CD4-positive, alpha-beta T cell treated with Interleukin-4 for 1 hour (primary cell): ENCODE measurements around the gene PEAR1.

ENCODE experiments used
- DNase-seq, 2 donors: peaks; one replicate each; pipeline ENCODE4 v3.0.0-alpha.2; 2020 to 2022

Gene PEAR1, protein sequence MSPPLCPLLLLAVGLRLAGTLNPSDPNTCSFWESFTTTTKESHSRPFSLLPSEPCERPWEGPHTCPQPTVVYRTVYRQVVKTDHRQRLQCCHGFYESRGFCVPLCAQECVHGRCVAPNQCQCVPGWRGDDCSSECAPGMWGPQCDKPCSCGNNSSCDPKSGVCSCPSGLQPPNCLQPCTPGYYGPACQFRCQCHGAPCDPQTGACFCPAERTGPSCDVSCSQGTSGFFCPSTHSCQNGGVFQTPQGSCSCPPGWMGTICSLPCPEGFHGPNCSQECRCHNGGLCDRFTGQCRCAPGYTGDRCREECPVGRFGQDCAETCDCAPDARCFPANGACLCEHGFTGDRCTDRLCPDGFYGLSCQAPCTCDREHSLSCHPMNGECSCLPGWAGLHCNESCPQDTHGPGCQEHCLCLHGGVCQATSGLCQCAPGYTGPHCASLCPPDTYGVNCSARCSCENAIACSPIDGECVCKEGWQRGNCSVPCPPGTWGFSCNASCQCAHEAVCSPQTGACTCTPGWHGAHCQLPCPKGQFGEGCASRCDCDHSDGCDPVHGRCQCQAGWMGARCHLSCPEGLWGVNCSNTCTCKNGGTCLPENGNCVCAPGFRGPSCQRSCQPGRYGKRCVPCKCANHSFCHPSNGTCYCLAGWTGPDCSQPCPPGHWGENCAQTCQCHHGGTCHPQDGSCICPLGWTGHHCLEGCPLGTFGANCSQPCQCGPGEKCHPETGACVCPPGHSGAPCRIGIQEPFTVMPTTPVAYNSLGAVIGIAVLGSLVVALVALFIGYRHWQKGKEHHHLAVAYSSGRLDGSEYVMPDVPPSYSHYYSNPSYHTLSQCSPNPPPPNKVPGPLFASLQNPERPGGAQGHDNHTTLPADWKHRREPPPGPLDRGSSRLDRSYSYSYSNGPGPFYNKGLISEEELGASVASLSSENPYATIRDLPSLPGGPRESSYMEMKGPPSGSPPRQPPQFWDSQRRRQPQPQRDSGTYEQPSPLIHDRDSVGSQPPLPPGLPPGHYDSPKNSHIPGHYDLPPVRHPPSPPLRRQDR

DNA sequence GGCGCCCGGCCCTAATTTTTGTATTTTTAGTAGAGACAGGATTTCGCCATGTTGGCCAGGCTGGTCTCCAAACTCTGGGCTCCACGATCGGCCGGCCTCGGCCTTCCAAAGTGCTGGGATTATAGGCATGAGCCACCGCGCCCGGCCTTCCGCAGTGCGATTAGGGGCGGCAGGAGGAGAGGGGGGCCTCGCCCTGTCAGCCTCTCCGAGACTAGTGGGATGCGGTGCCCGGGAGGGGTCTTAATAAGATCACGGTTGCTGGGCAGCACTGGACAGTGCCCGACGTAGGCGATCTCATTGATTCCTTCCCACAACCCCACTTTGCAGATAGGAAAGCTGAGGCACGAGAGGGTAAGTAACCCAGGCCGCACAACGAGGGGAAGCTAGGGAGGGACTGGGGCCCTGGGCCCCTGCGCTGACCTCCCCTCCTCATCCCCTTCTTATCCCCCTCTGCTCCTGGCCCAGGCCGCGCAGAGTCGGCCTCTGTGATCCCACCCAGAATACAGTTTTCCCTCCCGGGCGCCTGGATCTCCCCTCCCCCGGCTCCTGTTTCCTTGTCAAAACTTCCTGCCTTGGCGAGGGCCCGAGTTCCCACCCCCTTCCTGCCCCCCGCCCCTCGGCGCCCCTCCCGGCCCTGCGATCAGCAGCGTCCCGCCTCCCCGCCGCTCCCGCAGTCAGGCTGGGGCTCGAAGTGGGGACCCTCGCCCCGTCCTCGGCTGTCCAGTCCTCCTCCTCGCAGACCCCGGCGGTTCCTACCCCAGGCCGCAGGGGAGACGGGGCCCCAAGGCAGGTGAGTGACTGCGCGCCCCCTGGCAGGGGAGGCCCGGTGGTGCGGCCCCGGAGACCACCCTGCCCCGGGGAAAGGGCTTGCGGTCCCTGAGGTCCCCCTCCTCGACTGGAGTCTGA lies at the start of gene PEAR1:
PEAR1 (plus strand) TSS at position 671 of the 906 bp plus-strand sequence. CDS start 10,209 bp downstream, outside the sequence.
- DNase-seq, result no peak

- DNase-seq, result no peak
Measured at GRCh38 chr1:156844102-156844501, 49.4 kb upstream of the PEAR1 start.

- no peak for DNase-seq
Measured at GRCh38 chr1:156844638-156845037, 48.9 kb upstream of the PEAR1 start.

DNA sequence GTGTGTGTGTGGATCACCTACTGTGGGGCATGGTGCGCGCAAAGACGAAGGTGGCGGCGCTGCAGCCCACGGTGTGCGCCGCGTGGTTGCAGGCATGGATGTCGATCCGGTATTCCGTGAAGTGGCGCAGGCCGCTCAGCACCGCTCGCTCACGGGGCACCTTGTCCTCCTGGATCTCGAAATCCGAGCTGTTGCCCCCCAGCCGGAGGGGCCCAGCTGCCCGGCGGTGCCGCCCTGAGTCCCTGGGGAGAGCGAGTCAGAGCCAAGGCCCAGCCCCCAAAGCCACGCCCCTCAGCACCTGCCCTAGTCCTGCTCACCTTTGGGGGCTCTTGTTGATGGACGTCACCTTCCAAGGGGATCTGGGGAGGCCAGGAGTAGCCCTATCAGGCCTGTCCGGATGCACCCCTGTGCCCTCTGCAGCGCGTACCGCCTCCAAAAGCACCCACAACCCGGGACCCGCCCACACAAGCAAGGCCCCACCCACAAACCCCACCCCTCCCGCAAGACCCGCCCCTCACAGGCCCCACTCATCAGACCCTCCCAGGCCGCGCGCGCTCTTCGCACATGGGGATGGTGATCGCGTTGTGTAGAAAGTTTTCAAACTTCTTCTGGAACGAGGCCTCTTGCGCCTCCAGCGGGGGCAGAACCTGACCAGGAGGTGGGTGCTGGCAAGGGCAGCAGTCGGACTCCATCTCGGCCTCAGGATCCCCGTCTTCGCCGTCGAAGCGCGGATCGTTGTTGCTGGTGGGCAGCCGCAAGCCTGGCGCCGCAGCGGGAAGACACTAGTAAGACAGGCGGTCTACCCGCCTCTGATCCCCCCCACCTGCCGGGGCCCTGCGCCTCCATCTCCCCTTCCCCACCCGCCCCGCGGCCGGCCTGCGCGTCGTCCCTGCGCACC lies 48.2 kb upstream of the PEAR1 start:
- DNase-seq, result peak; percentile 42

- DNase-seq, result no peak
Measured at GRCh38 chr1:156845953-156846545, 47.5 kb upstream of the PEAR1 start.

GRCh38 chr1:156846643-156847042 lies 46.9 kb upstream of the PEAR1 start:
- no peak for DNase-seq

- DNase-seq, result no peak
Measured at GRCh38 chr1:156847591-156848460, 45.7 kb upstream of the PEAR1 start.

DNA sequence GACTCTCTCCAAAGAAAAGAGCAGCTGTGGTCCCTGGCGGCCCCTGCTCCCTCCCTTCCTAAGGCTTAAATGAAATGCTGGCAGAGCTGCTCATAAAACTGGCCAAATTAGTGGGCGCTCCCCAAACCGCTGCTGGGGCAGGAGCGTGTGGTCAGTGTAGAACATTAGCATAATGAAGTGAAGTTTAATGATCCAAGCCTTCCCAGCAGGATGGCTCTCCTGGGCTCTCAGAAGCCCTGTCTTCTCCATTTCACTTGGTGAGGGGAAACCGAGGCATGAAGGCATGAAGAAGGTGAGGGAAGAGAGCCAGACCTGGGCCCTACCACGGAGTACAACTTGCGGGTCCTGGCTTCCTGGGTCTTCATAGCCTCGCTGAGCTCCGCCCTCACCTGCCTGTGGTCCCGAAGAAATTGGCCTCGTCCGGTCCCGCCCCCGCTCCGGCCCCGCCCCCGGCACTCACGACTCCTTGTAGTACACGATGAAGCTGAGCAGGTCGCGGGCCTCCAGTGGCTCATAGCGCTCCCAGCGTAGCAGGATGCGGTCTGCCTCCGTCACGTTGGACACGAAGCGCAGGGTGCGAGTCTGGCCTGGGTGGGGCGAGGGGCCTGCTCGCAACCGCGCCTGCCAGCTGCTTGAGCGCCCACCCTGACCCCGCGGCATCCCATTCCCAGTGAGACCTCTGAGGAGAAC lies 44.9 kb upstream of the PEAR1 start:
- DNase-seq, result peak; percentile 81 to 83

DNA sequence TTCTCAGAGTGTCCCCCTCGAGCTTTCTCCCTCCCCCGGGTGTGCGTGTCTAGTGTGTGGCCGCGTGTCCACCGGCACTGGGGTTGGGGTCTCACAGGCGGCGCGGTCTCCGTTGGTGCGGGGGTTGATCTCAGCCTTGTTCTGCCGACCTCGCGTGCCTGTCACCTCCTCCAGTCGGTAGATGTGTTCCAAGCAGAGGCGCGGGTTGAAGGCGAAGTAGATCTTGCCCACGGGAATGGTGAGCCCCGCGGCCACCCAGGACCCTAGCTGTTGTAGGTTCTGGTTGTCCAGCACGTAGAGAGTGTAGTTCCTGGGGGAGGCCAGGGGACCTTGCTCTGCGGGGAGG lies 44.4 kb upstream of the PEAR1 start:
- no peak for DNase-seq

DNA sequence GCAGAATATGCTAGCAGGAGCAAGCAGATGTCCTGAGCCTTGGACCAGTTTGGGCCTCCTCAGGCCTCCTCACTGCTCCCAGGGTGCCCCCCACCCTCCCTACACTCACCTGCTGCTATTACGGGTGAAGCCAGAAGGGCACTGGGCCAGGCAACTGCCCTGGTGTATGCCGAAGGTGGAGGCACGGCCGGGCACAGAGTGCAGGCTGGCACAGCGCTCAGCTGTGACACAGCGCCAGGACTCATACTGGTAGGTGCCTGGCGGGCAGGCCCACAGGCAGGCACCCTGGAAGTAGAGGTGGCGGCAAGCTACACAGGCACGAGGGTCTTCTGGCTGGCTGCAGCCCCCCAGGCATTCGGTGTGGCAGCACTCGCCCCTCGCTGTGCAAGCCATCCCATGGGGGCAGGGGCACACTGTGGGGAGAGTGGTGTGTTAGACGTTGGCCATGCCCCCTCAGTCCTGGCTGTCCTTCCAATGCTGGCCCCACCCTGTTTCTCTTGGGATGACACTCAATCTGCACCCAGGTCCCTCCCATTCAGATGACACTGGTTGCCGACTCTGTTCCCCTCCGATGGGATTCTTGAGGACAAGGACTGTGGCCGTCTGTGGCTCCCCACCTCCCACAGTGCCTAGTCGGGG lies 41.6 kb upstream of the PEAR1 start:
- DNase-seq, result no peak

DNA sequence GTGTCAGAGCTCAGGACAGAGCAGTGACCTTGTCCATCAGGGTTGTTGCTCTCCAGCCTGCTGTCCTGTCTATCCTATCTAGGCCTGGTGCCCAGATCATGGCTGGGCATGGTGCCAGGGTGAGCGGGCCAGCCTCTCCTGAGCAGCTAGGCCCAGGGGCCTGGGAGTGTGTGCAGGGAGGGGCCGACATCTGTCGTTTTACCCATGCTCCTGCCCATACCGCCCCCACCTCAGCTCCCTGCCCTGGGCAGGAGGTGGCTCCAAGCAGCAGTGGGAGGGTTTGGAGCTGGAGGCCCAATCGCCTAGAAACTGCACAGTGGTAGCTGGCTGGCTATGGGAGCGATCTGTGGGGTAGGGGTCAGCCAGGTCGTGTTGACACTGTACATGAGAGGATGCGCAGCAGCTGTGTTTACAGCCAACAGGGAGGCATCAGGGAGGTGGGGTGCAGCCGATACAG lies 41.1 kb upstream of the PEAR1 start:
- no peak for DNase-seq

- no peak for DNase-seq
Measured at GRCh38 chr1:156853761-156854160, 39.8 kb upstream of the PEAR1 start.

DNA sequence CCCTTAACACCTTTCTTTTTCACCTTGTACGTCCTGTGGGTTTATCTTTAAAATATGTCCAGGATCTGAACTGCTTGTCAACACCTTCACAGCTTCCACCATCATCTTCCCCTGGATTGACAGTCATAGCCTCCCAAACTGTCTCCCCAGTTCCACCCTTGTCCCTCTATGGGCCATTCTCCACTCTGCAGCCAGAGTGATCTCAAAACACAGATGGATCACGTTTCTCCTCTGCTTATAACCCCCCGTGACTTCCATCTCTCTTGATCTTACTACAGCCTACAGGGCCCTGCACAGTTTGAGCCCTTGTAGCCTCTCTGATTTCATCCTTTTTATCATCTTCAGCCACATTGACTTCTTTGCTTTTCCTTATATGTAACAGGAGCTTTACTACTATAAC lies 38.9 kb upstream of the PEAR1 start:
- no peak for DNase-seq

DNA sequence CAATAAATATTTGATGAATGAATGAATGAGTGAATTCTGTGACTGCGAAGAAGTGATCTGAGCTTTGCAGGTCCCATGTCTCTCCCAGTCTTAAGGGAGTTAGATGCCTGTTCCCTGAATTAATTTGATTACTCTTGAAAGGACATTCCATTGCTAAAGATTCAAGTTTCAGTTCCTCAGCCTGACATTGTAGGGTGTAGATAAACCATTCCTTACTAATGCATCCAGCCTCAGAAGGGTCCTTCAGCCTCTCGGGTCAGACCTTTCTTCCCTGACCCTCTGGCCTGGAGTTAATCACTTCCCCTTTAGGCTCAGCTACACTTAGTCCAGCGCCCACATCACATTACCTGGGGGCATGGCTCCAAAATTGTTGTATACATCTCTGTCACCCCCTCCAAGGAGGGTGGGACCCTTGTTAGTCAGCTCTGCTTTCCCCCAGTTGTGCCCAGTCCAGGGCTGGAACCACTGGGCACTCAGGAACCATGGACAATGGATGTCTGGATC lies 37.2 kb upstream of the PEAR1 start:
- DNase-seq, result no peak

GRCh38 chr1:156857532-156857931 lies 36.0 kb upstream of the PEAR1 start:
- no peak for DNase-seq

DNA sequence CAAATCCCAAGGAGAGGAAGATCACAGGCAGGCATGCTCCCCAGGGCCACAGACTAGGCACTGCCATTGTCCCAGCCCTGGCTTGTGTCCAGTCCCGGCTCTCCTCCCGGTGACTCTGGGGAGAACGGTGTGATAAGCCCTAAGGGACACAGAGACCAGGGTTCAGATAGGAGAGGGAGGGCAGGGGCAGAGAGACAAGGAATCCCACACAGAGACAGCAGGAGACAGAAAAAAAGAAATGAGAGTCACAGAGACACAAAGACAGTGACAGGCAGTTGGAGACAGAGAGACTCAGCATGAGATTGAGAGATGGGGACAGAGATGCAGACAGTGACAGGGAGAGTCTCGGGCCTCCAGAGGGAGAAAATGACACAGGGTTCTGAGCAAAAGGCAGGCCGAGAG lies 35.0 kb upstream of the PEAR1 start:
- no peak for DNase-seq

DNA sequence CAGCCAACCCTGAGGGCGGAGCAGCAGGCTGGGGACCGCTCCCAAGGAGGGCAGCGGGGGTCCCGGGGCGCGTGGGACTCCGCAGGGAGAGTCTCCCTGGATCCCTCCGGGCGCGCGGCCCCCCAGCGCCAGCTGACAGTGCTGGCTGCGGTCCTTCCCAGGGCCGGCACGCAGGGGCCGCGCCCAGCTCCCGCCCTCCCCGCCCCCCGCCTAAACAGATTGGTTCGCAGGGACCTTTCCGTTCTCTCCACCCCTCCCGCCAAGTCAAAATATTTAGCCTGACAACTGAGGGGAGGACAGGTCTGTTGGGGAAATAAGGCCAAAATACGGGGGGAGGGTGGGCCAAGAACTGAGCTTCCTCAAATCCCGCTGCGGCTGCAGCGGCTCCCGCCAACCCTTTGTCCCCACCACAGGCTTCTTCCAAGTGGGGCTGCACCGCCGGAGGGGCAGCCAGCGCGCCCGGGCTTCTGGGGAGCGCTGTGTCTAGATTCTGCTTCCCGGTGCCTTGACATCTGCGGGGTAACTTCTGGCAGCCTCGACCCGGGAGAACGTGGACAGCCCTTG lies 34.5 kb upstream of the PEAR1 start, which contains the start of gene INSRR:
INSRR (minus strand) TSS at position 159 of the 564 bp plus-strand sequence. CDS start 496 bp downstream, outside the sequence.
- no peak for DNase-seq

DNA sequence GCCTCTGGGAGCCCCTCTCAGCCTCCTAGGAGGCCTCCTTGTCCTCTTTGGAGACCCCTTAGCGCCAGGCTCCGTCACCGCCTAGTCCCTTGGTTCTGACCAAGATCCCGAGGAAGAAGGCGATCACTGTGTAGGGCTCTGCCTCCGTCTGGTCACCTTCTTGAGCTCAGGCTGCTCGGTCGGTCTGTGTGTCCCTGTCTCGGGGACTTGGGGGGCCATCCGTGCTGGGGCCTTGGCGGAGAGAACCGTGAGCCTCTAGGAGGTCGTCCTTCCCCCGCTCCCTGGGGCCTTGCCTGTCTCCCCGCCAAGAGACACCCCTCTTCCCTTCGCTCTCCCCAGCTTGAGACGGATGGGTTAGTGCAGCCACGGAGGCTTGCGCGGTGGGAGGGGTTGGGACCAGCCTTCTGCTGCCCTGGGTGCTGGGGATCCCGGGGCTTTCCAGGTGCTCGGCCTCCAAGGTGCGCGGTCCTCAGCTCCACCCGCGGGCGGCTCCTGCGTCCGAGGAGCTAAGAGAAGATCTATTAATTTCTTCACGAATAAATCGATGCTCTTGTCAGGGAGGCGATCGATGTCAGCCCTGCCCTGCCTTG lies 33.9 kb upstream of the PEAR1 start:
- DNase-seq, result no peak
